HG02642 (cell line): ENCODE results near the gene HIPK2.

Source experiments
- ATAC-seq: cut with Tn5 transposase; IDR thresholded peaks from one replicate; pipeline ENCODE4 v1.9.1; 2021; ENCODE audit warnings: mild to moderate bottlenecking; ENCODE audit not compliant: unreplicated experiment, poor library complexity

Gene HIPK2

DNA sequence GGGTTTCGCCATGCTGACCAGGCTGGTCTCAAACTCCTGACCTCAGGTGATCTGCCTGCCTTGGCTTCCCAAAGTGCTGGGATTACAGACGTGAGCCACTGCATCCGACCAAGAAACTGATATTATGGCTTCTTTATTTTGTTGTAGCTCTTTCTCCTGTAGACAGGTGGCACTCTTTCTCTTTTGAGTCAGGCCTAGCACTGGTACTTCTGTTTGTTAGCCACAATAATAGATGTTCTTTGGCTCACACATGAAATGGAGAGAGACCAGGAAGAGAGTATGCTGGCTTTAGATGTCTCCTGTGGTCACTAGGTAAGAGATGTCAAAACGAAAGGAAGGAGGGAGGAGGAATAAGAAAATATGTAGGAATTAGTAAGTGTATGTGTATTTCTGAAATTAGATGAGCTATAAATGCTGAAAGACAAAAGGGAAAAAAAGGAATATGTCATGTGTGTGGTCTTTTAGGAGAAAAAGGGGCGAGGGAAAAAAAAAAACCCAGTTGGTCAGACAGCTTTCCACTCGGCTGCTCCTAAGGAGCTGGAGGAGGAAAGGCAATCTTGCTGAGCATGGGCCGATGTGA lies 175.6 kb downstream of the HIPK2 start:
- no peak for ATAC-seq

DNA sequence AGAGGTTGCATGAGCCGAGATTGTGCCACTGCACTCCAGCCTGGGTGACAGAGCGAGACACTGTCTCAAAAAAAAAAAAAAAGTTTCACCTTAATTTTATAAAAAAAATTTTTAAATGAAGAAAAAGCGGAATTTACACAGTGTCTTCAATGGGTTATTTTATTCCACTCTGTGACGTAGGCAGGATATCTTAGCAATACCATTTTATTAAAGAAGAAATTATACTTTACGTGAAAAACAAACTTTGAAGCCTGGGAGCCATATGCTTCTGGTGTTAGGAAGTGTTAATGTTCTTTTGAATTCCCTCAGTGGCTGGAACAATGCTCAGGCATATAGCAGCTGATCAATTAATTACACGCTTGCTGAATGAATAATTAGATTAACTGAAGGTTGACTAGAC lies 176.6 kb downstream of the HIPK2 start:
- no peak for ATAC-seq

DNA sequence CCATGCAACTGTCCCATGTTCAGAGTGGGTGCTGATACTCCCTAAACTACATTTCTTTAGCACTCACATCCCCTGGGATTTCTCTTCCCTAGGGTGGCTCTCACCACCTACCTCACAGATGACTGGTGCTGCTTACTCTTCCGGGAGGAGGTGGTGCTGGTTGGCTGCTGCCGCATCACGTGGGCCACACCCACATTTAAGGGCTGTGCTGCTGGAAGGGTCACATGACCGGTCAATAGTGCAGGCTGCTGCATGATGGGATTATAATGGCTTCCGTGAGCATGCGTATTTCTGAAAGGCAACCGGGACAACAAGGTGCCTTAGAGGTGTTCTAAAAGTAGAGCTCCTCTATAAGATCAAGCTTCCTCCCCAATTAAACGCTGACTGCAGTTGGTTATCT lies 177.5 kb downstream of the HIPK2 start:
- ATAC-seq = no peak

DNA sequence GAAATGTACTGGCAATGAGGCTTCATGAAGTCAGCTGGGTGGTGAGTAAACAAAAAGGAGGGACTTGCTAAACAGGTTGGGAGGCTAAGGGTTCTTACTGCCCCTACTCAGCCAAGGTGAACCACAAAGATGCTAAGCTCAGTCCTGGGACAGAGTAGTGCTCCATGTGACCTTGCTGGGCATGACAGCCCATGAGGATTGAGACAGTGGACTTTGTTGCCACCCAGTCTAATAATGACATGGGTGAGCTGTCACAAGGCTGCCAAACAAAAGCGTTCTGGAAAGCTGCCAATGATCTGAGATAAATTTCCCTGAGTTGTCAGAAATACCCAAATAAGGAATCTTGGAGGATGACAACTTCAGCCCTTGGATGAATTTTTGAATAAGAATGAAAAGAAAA lies 179.2 kb downstream of the HIPK2 start:
- no peak for ATAC-seq

DNA sequence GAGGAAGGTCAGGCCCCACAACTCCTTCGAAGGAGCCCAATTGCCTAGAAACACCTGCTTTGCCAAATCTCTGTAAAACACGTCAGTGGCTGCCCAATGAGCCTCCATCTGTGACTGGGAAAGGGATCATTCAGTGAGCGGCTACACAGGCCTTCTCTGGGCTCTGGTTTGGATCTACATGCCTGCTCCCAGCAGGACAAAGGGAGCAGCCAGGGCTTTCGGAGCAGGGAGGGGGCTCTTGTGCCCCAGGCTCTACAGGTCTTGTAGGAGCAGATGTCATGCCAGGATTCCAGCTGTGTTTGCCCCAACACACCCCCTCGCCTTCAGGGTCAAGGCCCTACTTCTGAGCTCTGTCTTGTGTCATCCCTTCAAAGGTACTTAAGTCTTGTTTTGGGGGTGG lies 180.8 kb downstream of the HIPK2 start:
- no peak for ATAC-seq

DNA sequence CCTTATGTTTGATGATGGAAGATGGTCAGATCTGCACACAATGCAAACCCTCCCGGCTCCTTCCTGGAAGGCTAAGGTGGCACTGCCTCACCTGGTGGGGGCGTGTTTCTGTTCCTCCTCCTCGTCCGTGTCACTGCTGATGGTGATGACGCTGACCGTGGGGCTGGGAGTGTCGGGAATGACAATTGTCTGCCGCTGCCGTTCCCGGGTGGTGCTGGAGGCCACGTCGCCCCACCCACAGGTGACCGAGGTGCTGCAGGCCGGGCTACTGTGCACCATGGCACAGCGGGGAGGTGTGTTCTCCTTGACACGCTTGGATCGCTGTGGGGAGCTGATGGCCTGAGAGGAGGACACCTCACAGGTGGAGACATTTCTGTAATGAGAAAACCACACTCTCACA lies 181.2 kb downstream of the HIPK2 start:
- no peak for ATAC-seq

DNA sequence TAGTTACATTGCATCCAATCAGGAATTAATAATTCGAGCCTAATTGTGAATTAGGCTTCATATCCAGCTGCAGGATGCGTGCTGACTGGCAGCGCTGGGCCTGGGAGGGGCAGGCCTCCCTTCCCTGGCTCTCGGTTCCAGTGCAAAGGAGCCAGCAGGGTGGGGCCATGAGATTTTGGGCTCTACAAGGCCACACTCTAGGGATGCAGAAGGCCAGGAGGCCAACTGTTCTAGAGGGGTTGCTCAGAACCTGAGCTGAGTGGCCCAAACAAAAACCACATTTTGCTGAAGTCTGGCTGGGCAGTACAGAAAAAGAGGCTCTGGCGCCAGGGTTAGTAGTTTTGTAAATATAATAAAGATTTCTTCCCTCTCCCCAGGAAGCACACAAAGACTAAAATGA lies 182.0 kb downstream of the HIPK2 start:
- ATAC-seq = no peak

DNA sequence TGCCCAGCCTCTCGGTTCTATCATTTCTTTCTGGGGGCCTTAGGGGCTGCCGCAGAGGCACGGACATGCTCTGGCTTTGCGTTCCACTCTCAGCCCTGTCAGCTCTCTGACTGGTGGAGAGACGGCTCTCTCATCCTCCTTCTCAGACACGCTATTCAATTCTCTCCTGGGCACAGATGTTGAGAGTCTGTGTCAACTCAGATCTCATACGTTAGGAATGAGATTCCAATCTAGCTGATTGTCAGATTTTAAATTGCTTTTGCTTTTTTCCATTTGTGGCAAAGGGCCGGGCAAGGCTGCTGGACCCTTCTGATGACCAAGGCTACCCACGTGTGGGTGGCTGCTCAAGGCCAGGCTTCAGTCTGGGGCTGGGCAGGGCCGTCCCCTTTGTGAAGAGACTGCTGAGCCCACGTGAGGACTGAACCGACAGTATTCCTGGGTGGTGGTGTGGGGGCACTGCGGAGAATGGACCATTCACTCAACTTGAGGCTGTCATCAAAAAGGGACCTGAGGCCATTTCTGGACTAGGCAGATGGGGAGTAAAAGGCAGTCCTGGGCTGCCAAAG lies 182.8 kb downstream of the HIPK2 start:
- ATAC-seq = no peak

DNA sequence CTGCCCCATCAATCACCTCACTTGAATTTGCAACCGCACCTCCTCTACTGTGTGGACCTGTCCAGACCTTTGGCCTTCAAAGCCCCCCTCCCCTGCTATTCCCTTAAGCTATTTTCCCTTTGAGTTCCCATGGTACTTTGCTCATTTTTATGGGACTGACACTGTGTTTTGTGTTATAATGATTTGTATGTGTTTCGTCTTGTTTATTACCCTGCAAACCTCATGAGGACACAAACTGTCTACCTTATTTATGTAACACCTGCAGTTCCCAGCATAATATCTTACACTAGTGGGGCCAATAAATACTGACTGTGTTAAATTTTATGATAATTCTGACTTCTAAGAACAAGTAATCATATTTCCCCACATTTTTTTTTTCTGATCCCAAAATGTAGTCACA lies 183.7 kb downstream of the HIPK2 start:
- ATAC-seq = no peak

DNA sequence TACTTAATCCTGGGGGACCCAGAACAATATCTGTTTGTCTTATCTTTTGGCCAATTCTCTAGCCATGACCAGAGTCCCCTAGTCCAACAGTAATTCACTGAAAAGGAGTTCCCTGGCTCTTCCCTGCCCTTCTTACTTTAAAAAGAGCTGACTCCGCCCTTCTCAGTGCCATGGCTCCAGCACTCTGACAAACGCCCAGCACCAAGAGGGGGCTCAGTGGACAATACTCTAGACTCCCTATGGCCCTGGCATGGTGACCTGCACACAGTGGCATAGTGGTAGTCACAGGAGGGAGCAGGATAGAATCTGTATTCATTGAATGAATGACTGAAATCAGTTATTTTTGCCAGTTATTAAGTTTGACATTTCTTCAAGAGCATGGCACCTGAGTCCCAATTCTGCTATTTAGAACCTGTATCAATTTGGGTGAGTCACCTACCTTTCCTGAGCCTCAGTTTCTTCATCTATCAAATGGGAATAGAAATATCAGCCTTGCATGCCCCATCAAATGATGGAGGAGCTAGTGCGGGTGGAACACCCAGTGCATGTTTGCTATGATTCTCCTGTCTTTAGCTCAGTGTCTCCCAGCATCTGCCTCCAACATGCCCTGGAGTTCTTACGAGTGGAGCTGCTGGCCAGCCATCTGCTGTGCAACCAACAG lies 184.9 kb downstream of the HIPK2 start:
- ATAC-seq = no peak

DNA sequence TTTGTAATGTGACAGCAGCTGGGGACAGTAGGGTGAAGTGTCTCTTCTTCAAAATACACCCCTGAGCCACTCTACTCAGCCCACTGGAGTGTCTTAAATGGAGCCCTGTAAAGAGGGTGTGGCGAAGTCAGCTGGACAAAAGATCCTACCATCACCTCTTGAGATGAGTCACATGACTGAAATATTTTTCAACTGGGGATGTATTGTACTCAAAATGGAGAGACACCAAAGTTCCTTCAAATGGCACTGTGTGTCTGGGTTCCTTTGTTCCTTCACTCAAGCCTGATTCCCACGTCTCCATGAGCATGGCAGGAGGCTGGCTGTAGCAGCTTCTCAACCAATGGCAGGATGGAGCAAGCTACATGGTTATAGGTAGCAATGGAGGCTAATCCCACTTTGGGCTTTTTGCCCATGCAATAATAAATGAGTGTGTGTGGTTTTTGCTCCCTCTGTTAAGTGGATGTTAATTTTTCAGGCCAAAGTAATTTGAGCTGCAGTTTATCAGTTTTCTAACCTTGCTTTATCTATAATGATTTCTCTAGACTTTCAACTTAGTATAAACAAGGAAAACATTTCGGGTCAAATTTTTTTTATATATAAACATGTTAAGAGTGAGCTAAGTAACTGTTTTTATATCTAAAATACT lies 186.1 kb downstream of the HIPK2 start:
- no peak for ATAC-seq

DNA sequence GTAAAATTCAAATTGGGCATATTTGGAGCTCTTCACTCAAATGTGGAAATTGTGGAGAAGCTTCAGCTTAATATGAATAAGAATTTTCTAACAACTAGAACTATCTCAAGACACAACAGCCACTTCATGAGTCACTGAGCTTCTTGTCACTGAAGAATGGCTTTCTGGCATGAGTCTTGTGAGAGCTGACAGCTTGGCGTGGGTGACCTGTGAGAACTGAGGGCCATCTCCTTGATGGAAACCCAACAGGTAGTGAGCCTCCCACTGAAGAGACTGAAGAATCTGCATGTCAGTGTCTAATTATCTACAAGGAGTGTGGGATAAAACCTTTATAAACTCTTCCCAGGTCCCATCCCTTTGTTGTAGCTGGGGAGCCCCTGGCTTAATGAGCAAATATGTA lies 188.3 kb downstream of the HIPK2 start:
- no peak for ATAC-seq

DNA sequence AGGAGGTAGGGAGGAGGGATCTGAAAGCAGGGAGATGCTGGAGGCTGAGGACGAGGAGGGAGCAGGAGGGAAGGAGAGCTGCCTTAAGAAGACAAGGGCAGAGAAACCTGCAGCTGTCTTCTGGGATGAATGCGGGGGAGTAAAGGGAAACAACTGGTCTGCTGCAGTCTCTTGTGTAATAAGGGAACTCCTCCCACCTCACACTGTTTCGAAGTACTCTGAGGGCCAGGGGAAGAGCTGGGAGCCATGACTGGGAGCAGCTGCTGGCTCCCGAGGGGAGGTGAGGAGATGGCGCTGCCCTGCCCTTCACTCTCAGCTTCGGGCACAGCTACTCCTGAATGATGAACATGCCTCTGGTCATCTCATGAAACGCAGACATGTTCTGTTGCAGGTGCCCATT lies 189.2 kb downstream of the HIPK2 start:
- ATAC-seq = no peak

DNA sequence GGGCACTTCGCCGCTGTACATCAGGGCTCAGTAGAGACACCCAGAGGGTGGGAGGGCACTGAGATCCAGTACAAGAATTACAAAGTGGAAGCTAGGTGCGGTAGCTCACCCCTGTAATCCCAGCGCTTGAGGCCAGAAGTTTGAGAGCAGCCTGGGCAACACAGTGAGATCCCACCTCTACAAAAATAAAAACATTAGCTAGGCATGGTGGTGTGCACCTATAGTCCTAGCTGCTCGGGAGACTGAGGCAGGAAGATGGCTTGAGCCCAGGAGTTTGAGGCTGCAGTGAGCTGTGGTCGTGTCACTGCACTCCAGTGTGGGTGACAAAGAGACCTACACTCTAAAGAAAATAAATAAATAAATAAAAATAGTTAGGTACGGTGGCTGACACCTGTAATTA lies 190.3 kb downstream of the HIPK2 start:
- no peak for ATAC-seq

DNA sequence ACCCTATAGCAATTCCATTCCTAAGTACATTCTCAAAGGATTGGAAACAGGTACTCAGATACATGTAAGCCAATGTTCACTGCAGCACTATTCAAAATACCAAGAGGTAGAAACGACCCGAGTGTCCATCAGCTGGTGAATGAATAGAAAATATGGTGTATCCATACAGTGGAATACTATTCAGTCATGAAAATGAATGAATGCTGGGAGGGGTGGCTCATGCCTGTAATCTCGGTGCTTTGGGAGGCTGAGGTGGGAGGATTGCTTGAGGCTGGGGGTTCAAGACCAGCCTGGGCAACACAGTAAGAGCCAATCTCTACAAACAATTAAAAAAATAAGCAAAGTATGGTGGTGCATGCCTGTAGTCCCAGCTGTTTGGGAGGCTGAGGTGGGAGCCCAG lies 191.5 kb downstream of the HIPK2 start:
- no peak for ATAC-seq

DNA sequence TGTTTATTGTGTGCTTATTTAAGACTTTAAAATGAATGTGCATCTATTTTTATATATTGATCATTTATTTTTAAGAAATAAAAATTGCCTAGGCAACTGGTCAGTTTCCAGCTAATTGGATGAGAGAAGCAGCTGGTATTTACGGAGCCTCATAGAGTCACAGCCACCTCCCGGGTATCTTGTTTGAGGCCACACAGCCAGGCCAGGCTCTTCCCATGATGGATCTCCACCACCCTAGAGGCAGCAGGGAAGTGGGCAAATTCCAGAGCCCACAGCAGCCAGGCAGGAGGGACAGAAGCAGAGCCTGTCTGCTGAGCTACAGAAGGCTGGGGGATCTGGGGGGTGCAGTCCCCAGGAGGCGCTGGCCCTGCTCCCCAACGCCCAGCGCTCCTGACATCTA lies 192.8 kb downstream of the HIPK2 start:
- no peak for ATAC-seq

DNA sequence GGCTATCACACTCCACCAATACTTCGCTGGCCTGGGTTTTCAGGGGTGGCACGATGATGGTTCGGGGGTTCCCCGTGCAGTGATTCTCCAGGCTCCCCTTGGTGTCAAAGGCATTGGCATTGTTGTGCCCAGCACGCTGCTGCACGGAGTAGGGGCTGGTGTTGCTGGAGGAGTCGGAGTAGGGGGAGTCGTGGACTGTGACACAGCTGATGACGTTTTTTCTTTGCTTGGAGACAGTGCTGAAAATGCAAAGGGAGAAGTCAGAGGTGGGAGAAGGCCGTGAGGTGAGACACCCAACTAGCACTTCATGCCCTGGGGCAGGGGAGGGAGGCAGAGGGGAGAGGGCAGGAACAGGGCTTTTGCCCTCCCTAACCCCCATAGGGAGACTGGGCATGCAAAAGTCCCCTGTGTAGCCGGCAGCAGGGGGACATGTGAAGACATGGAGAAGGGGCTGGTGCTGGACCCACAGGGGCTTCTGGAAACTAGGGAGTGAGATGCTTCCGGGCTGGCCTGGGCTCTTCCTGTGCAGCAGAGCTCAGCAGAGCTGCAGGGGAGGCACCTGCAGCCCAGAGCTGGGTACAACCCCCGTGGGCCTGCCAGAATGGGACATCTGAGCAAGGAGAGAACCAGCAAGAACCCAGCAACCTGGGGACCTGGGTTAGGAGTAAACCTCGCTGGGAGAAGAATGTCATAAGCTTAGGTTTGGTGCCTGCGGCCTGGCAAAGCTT lies 193.8 kb downstream of the HIPK2 start:
- ATAC-seq = no peak

DNA sequence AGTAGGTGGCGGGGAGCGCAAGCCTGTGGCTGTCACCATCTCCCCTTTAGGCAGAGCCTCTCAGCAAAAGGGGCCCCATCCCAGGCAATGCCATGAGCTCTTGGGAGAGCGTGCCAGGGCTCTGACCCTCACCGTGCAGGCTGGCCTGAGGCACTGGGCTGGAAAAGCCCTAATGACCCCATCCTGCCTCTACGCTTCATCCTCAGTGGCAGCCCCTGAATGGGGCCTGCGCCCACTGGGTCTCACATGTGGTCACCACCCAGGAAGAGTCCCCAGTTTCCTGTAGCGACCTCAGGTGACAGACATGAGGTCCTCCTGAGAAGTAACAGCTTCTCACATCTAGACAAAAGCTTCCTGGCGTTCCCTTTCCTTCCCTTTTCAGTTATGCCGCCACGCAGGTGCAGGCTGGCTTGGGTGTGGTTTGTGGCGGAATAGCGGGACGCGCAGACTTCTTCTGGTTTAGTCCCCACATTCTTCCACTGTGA lies 195.1 kb downstream of the HIPK2 start:
- ATAC-seq = no peak

DNA sequence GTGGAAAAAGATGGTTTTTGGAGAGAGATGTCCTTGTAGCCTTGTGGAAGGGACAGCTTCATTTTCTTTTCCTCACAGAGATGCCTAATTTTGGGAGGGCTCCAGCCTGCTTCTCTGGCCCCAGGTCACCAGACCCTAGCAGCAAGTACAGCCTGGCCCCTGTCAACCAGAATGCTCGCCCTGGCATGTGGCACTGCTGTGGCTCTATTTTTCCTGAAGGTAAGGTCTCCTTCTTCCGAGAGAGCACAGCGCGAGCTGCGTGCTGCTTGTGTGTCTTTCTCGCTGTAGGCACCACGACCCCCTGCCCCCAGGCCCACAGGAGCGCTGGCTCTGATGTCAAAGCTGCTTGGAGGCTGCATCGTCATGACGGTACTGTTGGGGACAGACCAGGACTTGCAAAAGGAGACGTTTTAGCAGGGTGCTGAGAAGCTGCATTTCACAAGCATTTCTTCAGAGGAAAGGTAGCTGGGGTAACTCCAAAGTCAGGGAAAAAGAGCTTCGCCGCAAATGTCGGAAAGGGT lies 195.6 kb downstream of the HIPK2 start:
- ATAC-seq = no peak

DNA sequence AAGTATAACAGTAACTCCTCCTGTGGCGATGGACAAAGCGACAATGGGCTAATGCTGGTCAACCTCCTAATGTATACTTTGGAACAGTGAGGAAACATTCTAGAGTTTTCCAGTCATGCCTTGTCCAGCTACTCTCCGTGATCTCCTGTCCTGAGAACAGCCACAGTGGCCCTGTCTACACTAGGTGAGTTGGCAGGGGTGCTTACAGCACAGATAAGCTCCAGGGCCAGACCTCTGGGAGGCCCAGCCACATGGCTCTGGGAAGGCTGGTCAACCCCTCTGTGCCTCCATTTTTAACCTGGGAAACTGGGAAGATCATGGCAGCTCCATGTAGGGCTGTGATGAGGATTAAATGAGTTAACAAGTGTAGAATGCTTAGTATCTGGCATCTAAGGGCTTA lies 197.4 kb downstream of the HIPK2 start:
- ATAC-seq = no peak
